ENCODE data around the gene CTNND2.
A peak's percentile ranks its signal among the peaks of the same experiment; 100 is the strongest.

The CTNND2 gene

GRCh38 chr5:10985721-10986110 lies 918.5 kb downstream of the CTNND2 start:
- no peaks in the 10 kb centered on the region for H3K36me3 ChIP-seq
- no peak overlapping the region for H3K9ac ChIP-seq
- H4K20me1 ChIP-seq = no peaks in the 10 kb centered on the region
- TF ChIP-seq Cebpa-rat (IDR thresholded peaks at IDR 0.05) = no peak
- peaks cover 39 to 57% (median 44%) of the 10 kb centered on the region in 10 experiments for H3K4me1 ChIP-seq
- peaks cover 0 to 13% (median 0%) of the 10 kb centered on the region in 11 experiments; a peak in 1 of 22 replicates for H3K27me3 ChIP-seq
- H3K9me3 ChIP-seq (replicated peaks in 1 of 11) = no peaks in the 10 kb centered on the region
- no peak overlapping the region for H3K4me2 ChIP-seq
- H3K4me3 ChIP-seq = no peak overlapping the region
- no peak overlapping the region for H3K27ac ChIP-seq

GRCh38 chr5:10985091-10985720 lies 919.0 kb downstream of the CTNND2 start:
- Histone ChIP-seq H3K4me1 (peaks cover 39 to 55% (median 44%) of the 10 kb centered on the region in 10 experiments), H4K20me1 (no peaks in the 10 kb centered on the region), H3K36me3 (no peaks in the 10 kb centered on the region), H3K9me3 (replicated peaks in 1 of 11) (no peaks in the 10 kb centered on the region), H3K4me3 (no peak overlapping the region), H3K9ac (no peak overlapping the region), H3K4me2 (no peak overlapping the region), H3K27ac (no peak overlapping the region), H3K27me3 (peaks cover 0 to 13% (median 0%) of the 10 kb centered on the region in 11 experiments; a peak in 1 of 22 replicates)
- TF ChIP-seq Cebpa-rat (IDR thresholded peaks at IDR 0.05) = no peak

- no peak for TF ChIP-seq Cebpa-rat (IDR thresholded peaks at IDR 0.05)
- no peaks in the 10 kb centered on the region for H3K9me3 ChIP-seq (replicated peaks in 1 of 11)
- H3K9ac ChIP-seq = no peak overlapping the region
- H3K4me2 ChIP-seq = 0 out of 22 replicates have a peak overlapping the region, but pooled peaks of 1 of the 11 experiments have one; percentile 21
- no peak overlapping the region for H3K27ac ChIP-seq
- H3K27me3 ChIP-seq = peaks cover 0 to 10% (median 0%) of the 10 kb centered on the region in 11 experiments; a peak in 1 of 22 replicates
- no peaks in the 10 kb centered on the region for H3K36me3 ChIP-seq
- peaks cover 33 to 45% (median 36%) of the 10 kb centered on the region in 10 experiments for H3K4me1 ChIP-seq
- no peaks in the 10 kb centered on the region for H4K20me1 ChIP-seq
- no peak overlapping the region for H3K4me3 ChIP-seq
Measured at GRCh38 chr5:10984021-10984715, 920.1 kb downstream of the CTNND2 start.

GRCh38 chr5:10982626-10983025 lies 921.6 kb downstream of the CTNND2 start:
- no peaks in the 10 kb centered on the region; a peak in 1 of 22 replicates for H3K9me3 ChIP-seq (replicated peaks in 1 of 11)
- no peak for TF ChIP-seq Cebpa-rat (IDR thresholded peaks at IDR 0.05)
- H3K27me3 ChIP-seq = peaks cover 0 to 5% (median 0%) of the 10 kb centered on the region in 11 experiments; a peak in 1 of 22 replicates
- no peaks in the 10 kb centered on the region for H3K36me3 ChIP-seq
- peaks cover 22 to 33% (median 27%) of the 10 kb centered on the region in 10 experiments for H3K4me1 ChIP-seq
- H3K4me2 ChIP-seq = peak overlapping the region; percentile 22 to 66 (median 44); a peak in 21 of 22 replicates
- no peak overlapping the region for H3K4me3 ChIP-seq
- no peak overlapping the region for H3K9ac ChIP-seq
- H3K27ac ChIP-seq = no peak overlapping the region
- no peaks in the 10 kb centered on the region for H4K20me1 ChIP-seq

- TF ChIP-seq Cebpa-rat (IDR thresholded peaks at IDR 0.05) = no peak
- Histone ChIP-seq H3K9me3 (replicated peaks in 1 of 11) (no peaks in the 10 kb centered on the region; a peak in 1 of 22 replicates), H3K27me3 (peaks cover 0 to 5% (median 0%) of the 10 kb centered on the region in 11 experiments; a peak in 1 of 22 replicates), H3K36me3 (no peaks in the 10 kb centered on the region), H3K27ac (no peak overlapping the region), H4K20me1 (no peaks in the 10 kb centered on the region), H3K4me3 (no peak overlapping the region), H3K4me1 (peaks cover 24 to 35% (median 28%) of the 10 kb centered on the region in 10 experiments), H3K9ac (no peak overlapping the region), H3K4me2 (peak overlapping the region; percentile 22 to 66 (median 44); a peak in 21 of 22 replicates)
Measured at GRCh38 chr5:10981932-10982331, 922.3 kb downstream of the CTNND2 start.

- peak overlapping the region in 10 of 11 experiments; percentile 22 to 70 (median 59); a peak in 17 of 22 replicates for H3K27ac ChIP-seq
- H3K4me2 ChIP-seq = peak overlapping the region; percentile 59 to 87 (median 78)
- peaks cover 29 to 48% (median 37%) of the 10 kb centered on the region in 10 experiments for H3K4me1 ChIP-seq
- H3K9ac ChIP-seq = peak overlapping the region in 1 of 11 experiments; percentile 32; a peak in 1 of 22 replicates
- peaks cover 0 to 17% (median 0%) of the 10 kb centered on the region in 11 experiments; a peak in 6 of 22 replicates for H3K27me3 ChIP-seq
- H3K9me3 ChIP-seq (replicated peaks in 1 of 11) = peaks cover 0 to 17% (median 9%) of the 10 kb centered on the region in 11 experiments; a peak in 11 of 22 replicates
- H4K20me1 ChIP-seq = no peaks in the 10 kb centered on the region
- no peak for TF ChIP-seq Cebpa-rat (IDR thresholded peaks at IDR 0.05)
- H3K4me3 ChIP-seq = peak overlapping the region in 1 of 10 experiments; percentile 24; a peak in 2 of 20 replicates
- no peaks in the 10 kb centered on the region for H3K36me3 ChIP-seq
Measured at GRCh38 chr5:10977011-10977410, 927.2 kb downstream of the CTNND2 start.

- no peaks in the 10 kb centered on the region for H3K36me3 ChIP-seq
- H3K4me3 ChIP-seq = no peak overlapping the region
- H3K4me1 ChIP-seq = peaks cover 28 to 38% (median 33%) of the 10 kb centered on the region in 10 experiments
- no peak overlapping the region for H3K9ac ChIP-seq
- H3K27ac ChIP-seq = peak overlapping the region in 1 of 11 experiments; percentile 42; a peak in 1 of 22 replicates
- H4K20me1 ChIP-seq = no peaks in the 10 kb centered on the region
- H3K4me2 ChIP-seq = peak overlapping the region; percentile 59 to 87 (median 78)
- peaks cover 0 to 13% (median 0%) of the 10 kb centered on the region in 11 experiments; a peak in 6 of 22 replicates for H3K27me3 ChIP-seq
- H3K9me3 ChIP-seq (replicated peaks in 1 of 11) = peaks cover 0 to 17% (median 9%) of the 10 kb centered on the region in 11 experiments; a peak in 11 of 22 replicates
- TF ChIP-seq Cebpa-rat (IDR thresholded peaks at IDR 0.05) = no peak
Measured at GRCh38 chr5:10975945-10976344, 928.3 kb downstream of the CTNND2 start.

GRCh38 chr5:10974850-10975249 lies 929.4 kb downstream of the CTNND2 start:
- H3K36me3 ChIP-seq = no peaks in the 10 kb centered on the region
- peaks cover 0 to 13% (median 0%) of the 10 kb centered on the region in 11 experiments; a peak in 6 of 22 replicates for H3K27me3 ChIP-seq
- H3K9ac ChIP-seq = no peak overlapping the region
- peaks cover 0 to 17% (median 9%) of the 10 kb centered on the region in 11 experiments; a peak in 11 of 22 replicates for H3K9me3 ChIP-seq (replicated peaks in 1 of 11)
- H3K4me1 ChIP-seq = peaks cover 28 to 38% (median 33%) of the 10 kb centered on the region in 10 experiments
- peak overlapping the region in 8 of 11 experiments; percentile 59 to 87 (median 75); a peak in 16 of 22 replicates for H3K4me2 ChIP-seq
- no peak overlapping the region for H3K27ac ChIP-seq
- no peak for TF ChIP-seq Cebpa-rat (IDR thresholded peaks at IDR 0.05)
- H3K4me3 ChIP-seq = no peak overlapping the region
- H4K20me1 ChIP-seq = no peaks in the 10 kb centered on the region

- H3K36me3 ChIP-seq = no peaks in the 10 kb centered on the region
- TF ChIP-seq Cebpa-rat (IDR thresholded peaks at IDR 0.05) = no peak
- no peak overlapping the region for H3K4me2 ChIP-seq
- no peaks in the 10 kb centered on the region for H4K20me1 ChIP-seq
- peaks cover 0 to 13% (median 0%) of the 10 kb centered on the region in 11 experiments; a peak in 6 of 22 replicates for H3K27me3 ChIP-seq
- H3K4me3 ChIP-seq = no peak overlapping the region
- peaks cover 0 to 17% (median 9%) of the 10 kb centered on the region in 11 experiments; a peak in 11 of 22 replicates for H3K9me3 ChIP-seq (replicated peaks in 1 of 11)
- no peak overlapping the region for H3K27ac ChIP-seq
- H3K9ac ChIP-seq = no peak overlapping the region
- H3K4me1 ChIP-seq = peaks cover 28 to 38% (median 33%) of the 10 kb centered on the region in 10 experiments
Measured at GRCh38 chr5:10973316-10973715, 930.9 kb downstream of the CTNND2 start.
